Colonic mucosa (tissue), 4 donors: Measurements from ENCODE around the gene CFL1. TPM values are rescaled to one million over a fixed set of nuclear protein-coding genes. Genes with fewer than 3 reads are reported as not detected.

Source experiments
- DNase-seq: peaks from one replicate; pipeline ENCODE4 v3.0.0-alpha.2; 2020
- H3K27ac ChIP-seq: fragments of 200-600 bp; one replicate; pipeline ENCODE4 v1.8.0; 2021
- H3K27me3 ChIP-seq: fragments of 200-600 bp; one replicate; pipeline ENCODE4 v1.8.0; 2021
- H3K36me3 ChIP-seq: fragments of 200-600 bp; one replicate; pipeline ENCODE4 v1.8.0; 2021
- H3K4me1 ChIP-seq: fragments of 200-600 bp; one replicate; pipeline ENCODE4 v1.8.0; 2021; ENCODE audit warnings: mild to moderate bottlenecking
- H3K4me3 ChIP-seq: fragments of 200-600 bp; one replicate; pipeline ENCODE4 v1.8.0; 2021
- H3K9ac ChIP-seq, 2 donors: one replicate each; pipeline ENCODE4 v1.7.0; 2013; ENCODE audit warnings: control low read depth in 2 of 2, low read depth in 2 of 2, low read length in 2 of 2
- H3K9me3 ChIP-seq: fragments of 200-600 bp; one replicate; pipeline ENCODE4 v1.8.0; 2021
- CTCF ChIP-seq: fragments of 200-600 bp; IDR thresholded peaks from one replicate; pipeline ENCODE4 v1.8.0; 2022; ENCODE audit warnings: antibody characterized with exemption, mild to moderate bottlenecking
- intact Hi-C: fragments of 100-400 bp; cut with DNase I; formaldehyde crosslinking; loops from one replicate; pipeline ENCODE4 v1.14.1; 2022
- total RNA-seq, 2 donors: library from RNA; stranded (reverse); fragmentation: NEBNext Ultra II Directional in 1 of 2; extraction: Animal tissue kit (Norgen Biotek cat#: 25700) in 1 of 2; gene quantifications; one replicate each; pipeline ENCODE4 v1.2.1, GENCODE V29; 2021
- donor health status: healthy.
- donor health status: DM: no; HTN: no; CAD: no.
- donor health status: DM: no; HTN: no; CAD: no.

The CFL1 gene
- total RNA-seq, 2 donors from 2014 or later, result 1,832 to 1,932 TPM

- DNase-seq, result peak; percentile 24
- H3K27me3 ChIP-seq, result no peaks in the 10 kb centered on the region
- peak overlapping the region in 1 of 2 donors; percentile 82 for H3K9ac ChIP-seq
- intact Hi-C loops, result no loop called here
- H3K4me3 ChIP-seq, result no peak overlapping the region
- peaks cover 16% of the 10 kb centered on the region for H3K36me3 ChIP-seq
- TF ChIP-seq CTCF, result no peak
- no peaks in the 10 kb centered on the region for H3K9me3 ChIP-seq
- peaks cover 31% of the 10 kb centered on the region for H3K4me1 ChIP-seq
- peak overlapping the region; percentile 100 for H3K27ac ChIP-seq
These were observed 5.3 kb downstream of the CFL1 start for GRCh38 chr11:65852508-65853245.

- H3K4me1 ChIP-seq, result peaks cover 31% of the 10 kb centered on the region
- no peaks in the 10 kb centered on the region for H3K27me3 ChIP-seq
- no peaks in the 10 kb centered on the region for H3K9me3 ChIP-seq
- peaks cover 16% of the 10 kb centered on the region for H3K36me3 ChIP-seq
- TF ChIP-seq CTCF, result no peak
- peak overlapping the region in 1 of 2 donors; percentile 82 for H3K9ac ChIP-seq
- H3K27ac ChIP-seq, result peak overlapping the region; percentile 100
- H3K4me3 ChIP-seq, result no peak overlapping the region
- no peak for DNase-seq
- intact Hi-C loops, result no loop called here
These were observed 6.0 kb downstream of the CFL1 start for GRCh38 chr11:65851811-65852507.

GRCh38 chr11:65851083-65851579 lies 6.8 kb downstream of the CFL1 start:
- peaks cover 29% of the 10 kb centered on the region for H3K4me1 ChIP-seq
- peaks cover 16% of the 10 kb centered on the region for H3K36me3 ChIP-seq
- H3K27ac ChIP-seq, result no peak overlapping the region
- H3K9me3 ChIP-seq, result no peaks in the 10 kb centered on the region
- DNase-seq, result peak; percentile 55
- no peaks in the 10 kb centered on the region for H3K27me3 ChIP-seq
- TF ChIP-seq CTCF, result peak; percentile 34
- no peak overlapping the region for H3K4me3 ChIP-seq
- H3K9ac ChIP-seq, result no peak overlapping the region
- intact Hi-C loops, result no loop called here

GRCh38 chr11:65850217-65851082 lies 7.5 kb downstream of the CFL1 start:
- Histone ChIP-seq H3K4me3 (no peak overlapping the region), H3K27ac (no peak overlapping the region), H3K9me3 (no peaks in the 10 kb centered on the region), H3K36me3 (peaks cover 12% of the 10 kb centered on the region), H3K9ac (no peak overlapping the region), H3K27me3 (no peaks in the 10 kb centered on the region), H3K4me1 (peaks cover 22% of the 10 kb centered on the region)
- intact Hi-C loops, result no loop called here
- DNase-seq, result peak; percentile 22
- TF ChIP-seq CTCF, result no peak

GRCh38 chr11:65849771-65850216 lies 8.2 kb downstream of the CFL1 start:
- Histone ChIP-seq H3K36me3 (peaks cover 5% of the 10 kb centered on the region), H3K4me3 (no peak overlapping the region), H3K27me3 (no peaks in the 10 kb centered on the region), H3K4me1 (peaks cover 16% of the 10 kb centered on the region), H3K9me3 (no peaks in the 10 kb centered on the region), H3K9ac (no peak overlapping the region), H3K27ac (no peak overlapping the region)
- TF ChIP-seq CTCF, result no peak
- DNase-seq, result peak; percentile 20
- intact Hi-C loops, result no loop called here
